Stomach (tissue), 4 donors: Measurements from ENCODE around the gene BST1.

Experiments
- CTCF ChIP-seq, 7 experiments: fragments of 450-650 bp in 4 of 7; fragments of 200-600 bp in 3 of 7; sonication (generic) in 3 of 7; IDR thresholded peaks; one replicate each; pipeline ENCODE4 v1.5.1; 2016 to 2019; ENCODE audit warnings: antibody characterized with exemption in 7 of 7, control low read depth in 2 of 7, mild to moderate bottlenecking in 1 of 7
- EP300 ChIP-seq: sonication (generic); formaldehyde crosslinking; IDR thresholded peaks from one replicate; pipeline ENCODE4 v1.6.1; 2017; ENCODE audit warnings: antibody characterized with exemption
- POLR2AphosphoS5 ChIP-seq, 3 donors: sonication (generic); formaldehyde crosslinking; IDR thresholded peaks; one replicate each; pipeline ENCODE4 v1.6.1; 2016; ENCODE audit warnings: antibody characterized with exemption in 3 of 3

DNA sequence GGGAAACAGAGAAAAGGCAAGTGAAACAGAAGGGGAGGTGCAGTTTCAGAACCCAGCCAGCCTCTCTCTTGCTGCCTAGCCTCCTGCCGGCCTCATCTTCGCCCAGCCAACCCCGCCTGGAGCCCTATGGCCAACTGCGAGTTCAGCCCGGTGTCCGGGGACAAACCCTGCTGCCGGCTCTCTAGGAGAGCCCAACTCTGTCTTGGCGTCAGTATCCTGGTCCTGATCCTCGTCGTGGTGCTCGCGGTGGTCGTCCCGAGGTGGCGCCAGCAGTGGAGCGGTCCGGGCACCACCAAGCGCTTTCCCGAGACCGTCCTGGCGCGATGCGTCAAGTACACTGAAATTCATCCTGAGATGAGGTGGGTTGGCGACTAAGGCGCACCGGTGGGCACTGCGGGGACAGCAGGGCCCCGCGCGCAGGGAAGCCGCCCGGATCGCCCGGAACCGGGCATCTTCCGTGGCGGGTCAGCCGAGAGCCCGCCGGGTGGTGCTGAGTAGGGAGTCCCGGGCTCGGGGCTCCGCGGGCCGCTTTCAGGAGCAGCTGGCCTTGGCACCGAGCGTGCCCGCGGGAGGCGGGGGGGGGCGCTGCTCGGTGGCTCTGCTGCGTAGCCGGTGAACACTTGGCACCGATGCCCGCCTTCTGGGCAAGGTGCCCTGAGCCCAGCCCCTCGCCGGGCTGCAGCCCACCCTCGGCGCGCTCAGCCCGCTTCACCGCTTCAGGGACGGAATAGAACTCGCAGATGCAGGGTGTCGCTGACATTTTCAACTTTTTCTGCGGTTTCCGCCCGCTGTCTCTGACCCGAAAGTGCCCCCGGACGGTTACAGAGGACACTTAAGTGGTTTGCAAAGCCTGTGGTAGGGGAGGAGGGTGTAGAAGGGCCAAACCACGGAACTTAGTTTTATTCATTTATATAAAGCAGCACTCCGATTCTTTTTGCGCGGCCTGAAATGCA, 75.7 kb downstream of the BST1 start, which contains the start of gene CD38:
- no peak for TF ChIP-seq POLR2AphosphoS5 (IDR thresholded peaks at IDR 0.05)
- TF ChIP-seq CTCF (IDR thresholded peaks at IDR 0.05): no peak
- TF ChIP-seq EP300: no peak
